GM18951 (cell line): ENCODE data around the gene PARP12.

Experiments
- POLR2A ChIP-seq: IDR thresholded peaks from 4 replicates; pipeline ENCODE4 v1.6.1; 2011; ENCODE audit warnings: mild to moderate bottlenecking; ENCODE audit not compliant: insufficient read length, insufficient read depth; ENCODE audit errors: extremely low read depth
- in situ Hi-C: fragments of 300-500 bp; cut with MboI; formaldehyde crosslinking; loops from one replicate; pipeline ENCODE4 v1.12.0; 2022; ENCODE audit warnings: low sequenced_read_pairs, mixed read lengths, inconsistent platforms; ENCODE audit not compliant: unreplicated experiment

The PARP12 gene

GRCh38 chr7:140035400-140036223, 27.1 kb downstream of the PARP12 start:
- TF ChIP-seq POLR2A, result no peak
- in situ Hi-C loops, result no loop called here

GRCh38 chr7:140034421-140034820, 28.3 kb downstream of the PARP12 start:
- TF ChIP-seq POLR2A, result no peak

GRCh38 chr7:140033779-140034363, 28.9 kb downstream of the PARP12 start:
- TF ChIP-seq POLR2A, result no peak
- in situ Hi-C loops, result no loop called here

More at GRCh38 chr7:140034421-140034820, 28.3 kb downstream of the PARP12 start:
- in situ Hi-C loops, result no loop called here

- no peak for TF ChIP-seq POLR2A
Measured at GRCh38 chr7:140033036-140033435, 29.7 kb downstream of the PARP12 start.

GRCh38 chr7:140031364-140031763, 31.4 kb downstream of the PARP12 start:
- no peak for TF ChIP-seq POLR2A
- in situ Hi-C loops, result no loop called here

More at GRCh38 chr7:140033036-140033435, 29.7 kb downstream of the PARP12 start:
- in situ Hi-C loops, result no loop called here

- TF ChIP-seq POLR2A, result no peak
Measured at GRCh38 chr7:140029072-140029471, 33.7 kb downstream of the PARP12 start.

GRCh38 chr7:140028311-140028710, 34.4 kb downstream of the PARP12 start:
- in situ Hi-C loops, result no loop called here
- TF ChIP-seq POLR2A, result no peak

More at GRCh38 chr7:140029072-140029471, 33.7 kb downstream of the PARP12 start:
- in situ Hi-C loops, result no loop called here

GRCh38 chr7:140027858-140028257, 34.9 kb downstream of the PARP12 start:
- no peak for TF ChIP-seq POLR2A
- in situ Hi-C loops, result no loop called here

GRCh38 chr7:140026935-140027334, 35.8 kb downstream of the PARP12 start:
- in situ Hi-C loops, result no loop called here
- no peak for TF ChIP-seq POLR2A

GRCh38 chr7:140025814-140026433, 36.8 kb downstream of the PARP12 start:
- in situ Hi-C loops, result no loop called here
- no peak for TF ChIP-seq POLR2A

GRCh38 chr7:140025241-140025640, 37.5 kb downstream of the PARP12 start:
- in situ Hi-C loops, result no loop called here
- TF ChIP-seq POLR2A, result no peak

GRCh38 chr7:140024585-140024984, 38.2 kb downstream of the PARP12 start:
- TF ChIP-seq POLR2A, result no peak
- in situ Hi-C loops, result no loop called here

- no peak for TF ChIP-seq POLR2A
Measured at GRCh38 chr7:140023728-140024127, 39.0 kb downstream of the PARP12 start.

More at GRCh38 chr7:140023728-140024127, 39.0 kb downstream of the PARP12 start:
- in situ Hi-C loops, result no loop called here
